Measurements from ENCODE around the gene SASH1. TPM values are rescaled to one million over a fixed set of nuclear protein-coding genes. Genes with fewer than 3 reads are reported as not detected.

The SASH1 gene
- total RNA-seq, 1 donor = 71.7 TPM

- no peak for TF ChIP-seq CTCF (IDR thresholded peaks at IDR 0.05; ENCODE audit: extremely low read depth, low read depth, low read length)
- H2AFZ ChIP-seq (ENCODE audit: low read length) = no peak overlapping the region
- H3K27ac ChIP-seq (ENCODE audit: low read depth, low read length) = no peak overlapping the region
- H3K27me3 ChIP-seq (ENCODE audit: insufficient read depth, low read length) = no peaks in the 10 kb centered on the region
- H3K4me1 ChIP-seq (ENCODE audit: insufficient read depth, low read length) = no peaks in the 10 kb centered on the region
- no peaks in the 10 kb centered on the region for H3K9me3 ChIP-seq (ENCODE audit: low read depth, low read length)
- no peak for DNase-seq (ENCODE audit: insufficient read length, low spot score, missing footprints)
- H3K79me2 ChIP-seq (ENCODE audit: insufficient read depth, low read length) = peaks cover 3% of the 10 kb centered on the region
- H4K20me1 ChIP-seq (ENCODE audit: insufficient read depth, low read length) = no peaks in the 10 kb centered on the region
- H3K36me3 ChIP-seq (ENCODE audit: insufficient read depth, low read length) = no peaks in the 10 kb centered on the region
- H3K4me3 ChIP-seq (ENCODE audit: insufficient read depth, low read length) = no peak overlapping the region
- no peak overlapping the region for H3K4me2 ChIP-seq (ENCODE audit: insufficient read depth, low read length)
These were observed 81.1 kb downstream of the SASH1 start for GRCh38 chr6:148423601-148424270.

- Histone ChIP-seq H3K4me2 (ENCODE audit: insufficient read depth, low read length) (no peak overlapping the region), H3K79me2 (ENCODE audit: insufficient read depth, low read length) (no peaks in the 10 kb centered on the region), H3K9me3 (ENCODE audit: low read depth, low read length) (no peaks in the 10 kb centered on the region)
These were observed 82.8 kb downstream of the SASH1 start for GRCh38 chr6:148425443-148425842.

GRCh38 chr6:148426317-148426977, 83.8 kb downstream of the SASH1 start:
- Histone ChIP-seq H4K20me1 (ENCODE audit: insufficient read depth, low read length) (no peaks in the 10 kb centered on the region), H3K9me3 (ENCODE audit: low read depth, low read length) (no peaks in the 10 kb centered on the region), H3K36me3 (ENCODE audit: insufficient read depth, low read length) (no peaks in the 10 kb centered on the region), H3K4me1 (ENCODE audit: insufficient read depth, low read length) (no peaks in the 10 kb centered on the region), H3K79me2 (ENCODE audit: insufficient read depth, low read length) (no peaks in the 10 kb centered on the region), H3K27me3 (ENCODE audit: insufficient read depth, low read length) (no peaks in the 10 kb centered on the region), H3K4me3 (ENCODE audit: insufficient read depth, low read length) (no peak overlapping the region), H3K4me2 (ENCODE audit: insufficient read depth, low read length) (no peak overlapping the region), H3K27ac (ENCODE audit: low read depth, low read length) (no peak overlapping the region), H2AFZ (ENCODE audit: low read length) (no peak overlapping the region)
- no peak for DNase-seq (ENCODE audit: insufficient read length, low spot score, missing footprints)
- no peak for TF ChIP-seq CTCF (IDR thresholded peaks at IDR 0.05; ENCODE audit: extremely low read depth, low read depth, low read length)

More at GRCh38 chr6:148425443-148425842, 82.8 kb downstream of the SASH1 start:
- no peak for TF ChIP-seq CTCF (IDR thresholded peaks at IDR 0.05; ENCODE audit: extremely low read depth, low read depth, low read length)
- no peaks in the 10 kb centered on the region for H3K36me3 ChIP-seq (ENCODE audit: insufficient read depth, low read length)
- no peaks in the 10 kb centered on the region for H3K4me1 ChIP-seq (ENCODE audit: insufficient read depth, low read length)
- H2AFZ ChIP-seq (ENCODE audit: low read length) = no peak overlapping the region
- H3K27me3 ChIP-seq (ENCODE audit: insufficient read depth, low read length) = no peaks in the 10 kb centered on the region
- no peak overlapping the region for H3K27ac ChIP-seq (ENCODE audit: low read depth, low read length)
- H3K4me3 ChIP-seq (ENCODE audit: insufficient read depth, low read length) = no peak overlapping the region
- no peak for DNase-seq (ENCODE audit: insufficient read length, low spot score, missing footprints)
- no peaks in the 10 kb centered on the region for H4K20me1 ChIP-seq (ENCODE audit: insufficient read depth, low read length)

- Histone ChIP-seq H4K20me1 (ENCODE audit: insufficient read depth, low read length) (no peaks in the 10 kb centered on the region), H2AFZ (ENCODE audit: low read length) (no peak overlapping the region), H3K4me1 (ENCODE audit: insufficient read depth, low read length) (no peaks in the 10 kb centered on the region), H3K4me2 (ENCODE audit: insufficient read depth, low read length) (no peak overlapping the region), H3K27ac (ENCODE audit: low read depth, low read length) (no peak overlapping the region), H3K9me3 (ENCODE audit: low read depth, low read length) (no peaks in the 10 kb centered on the region), H3K79me2 (ENCODE audit: insufficient read depth, low read length) (no peaks in the 10 kb centered on the region), H3K36me3 (ENCODE audit: insufficient read depth, low read length) (no peaks in the 10 kb centered on the region), H3K27me3 (ENCODE audit: insufficient read depth, low read length) (no peaks in the 10 kb centered on the region), H3K4me3 (ENCODE audit: insufficient read depth, low read length) (no peak overlapping the region)
- no peak for TF ChIP-seq CTCF (IDR thresholded peaks at IDR 0.05; ENCODE audit: extremely low read depth, low read depth, low read length)
- no peak for DNase-seq (ENCODE audit: insufficient read length, low spot score, missing footprints)
These were observed 84.7 kb downstream of the SASH1 start for GRCh38 chr6:148427333-148427732.

Measured in osteoblast (primary cell).